ENCODE results near the gene KCTD15. TPM values are rescaled to one million over a fixed set of nuclear protein-coding genes. Genes with fewer than 3 reads are reported as not detected.

Gene KCTD15
- total RNA-seq, 1 donor from 2014 or later: 2.7 TPM

DNA sequence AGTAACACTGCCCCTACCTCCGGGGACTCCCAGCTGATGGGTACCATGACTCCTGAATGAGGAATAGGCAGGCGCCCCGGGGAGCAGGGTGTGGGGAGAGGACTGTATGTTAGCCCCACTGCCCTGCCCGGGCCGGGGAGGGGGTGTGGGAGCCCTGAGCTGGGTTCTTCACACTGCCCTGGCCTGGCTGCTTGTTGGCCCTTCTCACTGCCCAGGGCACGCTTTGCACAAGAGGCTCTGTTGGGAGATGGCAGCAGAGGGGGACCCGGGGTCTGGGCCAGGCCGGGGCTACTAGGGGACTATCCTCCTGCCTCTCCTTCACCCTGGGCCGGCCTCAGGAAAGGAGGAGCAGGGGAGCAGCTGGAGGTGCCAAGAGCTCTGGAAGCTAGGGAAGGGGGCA is 19.3 kb upstream of the KCTD15 start:
- no peak overlapping the region for H3K4me3 Mint-ChIP-seq
- no peaks in the 10 kb centered on the region for H3K36me3 Mint-ChIP-seq (ENCODE audit: low read depth)
- intact Hi-C loops (cut with micrococcal nuclease): loop anchor here (5.0 kb wide), 1 partner anchor 570 kb away; no protein-coding TSS in a partner anchor
- ATAC-seq (ENCODE audit: low read depth): no peak
- H3K9me3 Mint-ChIP-seq: no peaks in the 10 kb centered on the region
- ChIA-PET POLR2A (interaction anchor here (0.6 kb wide), 1 partner anchor 805 kb away, joined by 5 read pairs; the partner anchor contains the start of gene FAAP24), CTCF (interaction anchor here (0.7 to 3.2 kb wide), 24 partner anchors 8 to 1062 kb away, joined by 3 to 42 read pairs (median 4); no protein-coding TSS in a partner anchor)
- H3K27me3 Mint-ChIP-seq: peaks cover 27% of the 10 kb centered on the region
- TF ChIP-seq, protein P1, sequence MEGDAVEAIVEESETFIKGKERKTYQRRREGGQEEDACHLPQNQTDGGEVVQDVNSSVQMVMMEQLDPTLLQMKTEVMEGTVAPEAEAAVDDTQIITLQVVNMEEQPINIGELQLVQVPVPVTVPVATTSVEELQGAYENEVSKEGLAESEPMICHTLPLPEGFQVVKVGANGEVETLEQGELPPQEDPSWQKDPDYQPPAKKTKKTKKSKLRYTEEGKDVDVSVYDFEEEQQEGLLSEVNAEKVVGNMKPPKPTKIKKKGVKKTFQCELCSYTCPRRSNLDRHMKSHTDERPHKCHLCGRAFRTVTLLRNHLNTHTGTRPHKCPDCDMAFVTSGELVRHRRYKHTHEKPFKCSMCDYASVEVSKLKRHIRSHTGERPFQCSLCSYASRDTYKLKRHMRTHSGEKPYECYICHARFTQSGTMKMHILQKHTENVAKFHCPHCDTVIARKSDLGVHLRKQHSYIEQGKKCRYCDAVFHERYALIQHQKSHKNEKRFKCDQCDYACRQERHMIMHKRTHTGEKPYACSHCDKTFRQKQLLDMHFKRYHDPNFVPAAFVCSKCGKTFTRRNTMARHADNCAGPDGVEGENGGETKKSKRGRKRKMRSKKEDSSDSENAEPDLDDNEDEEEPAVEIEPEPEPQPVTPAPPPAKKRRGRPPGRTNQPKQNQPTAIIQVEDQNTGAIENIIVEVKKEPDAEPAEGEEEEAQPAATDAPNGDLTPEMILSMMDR (IDR thresholded peaks at IDR 0.05): no peak
- peaks cover 3% of the 10 kb centered on the region for H3K4me1 Mint-ChIP-seq
- no peak for DNase-seq
- H3K27ac Mint-ChIP-seq: no peak overlapping the region

DNA sequence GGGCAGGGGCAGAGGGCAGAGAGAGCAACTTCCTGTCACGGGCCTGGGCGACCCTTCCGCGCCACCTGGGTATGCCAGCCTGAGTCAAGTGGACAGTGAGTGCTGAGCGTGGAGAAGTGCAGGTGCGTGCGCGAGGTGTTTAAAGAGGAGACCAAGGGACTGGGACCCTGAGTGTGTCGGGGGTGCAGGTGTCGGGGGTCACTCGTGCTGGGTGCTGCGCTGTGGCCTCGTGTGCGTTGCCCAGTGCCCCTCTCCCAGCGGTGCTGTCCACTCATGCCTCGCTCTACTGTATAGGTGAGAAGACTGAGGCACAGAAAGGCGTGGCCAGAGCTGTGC is 18.9 kb upstream of the KCTD15 start:
- TF ChIP-seq, protein P1 (IDR thresholded peaks at IDR 0.05): no peak
- H3K27ac Mint-ChIP-seq: no peak overlapping the region
- intact Hi-C loops (cut with micrococcal nuclease): loop anchor here (1.0 to 5.0 kb wide), 7 partner anchors 43 to 935 kb away; partner anchors contain the start of gene PEPD
- no peaks in the 10 kb centered on the region for H3K9me3 Mint-ChIP-seq
- H3K4me1 Mint-ChIP-seq: peaks cover 3% of the 10 kb centered on the region
- no peak for ATAC-seq (ENCODE audit: low read depth)
- ChIA-PET CTCF (interaction anchor here (0.7 to 3.2 kb wide), 26 partner anchors 9 to 1061 kb away, joined by 3 to 42 read pairs (median 4); no protein-coding TSS in a partner anchor), POLR2A (interaction anchor here (0.6 kb wide), 1 partner anchor 805 kb away, joined by 5 read pairs; the partner anchor contains the start of gene FAAP24)
- H3K4me3 Mint-ChIP-seq: no peak overlapping the region
- peaks cover 29% of the 10 kb centered on the region for H3K27me3 Mint-ChIP-seq
- no peak for DNase-seq
- no peaks in the 10 kb centered on the region for H3K36me3 Mint-ChIP-seq (ENCODE audit: low read depth)

DNA sequence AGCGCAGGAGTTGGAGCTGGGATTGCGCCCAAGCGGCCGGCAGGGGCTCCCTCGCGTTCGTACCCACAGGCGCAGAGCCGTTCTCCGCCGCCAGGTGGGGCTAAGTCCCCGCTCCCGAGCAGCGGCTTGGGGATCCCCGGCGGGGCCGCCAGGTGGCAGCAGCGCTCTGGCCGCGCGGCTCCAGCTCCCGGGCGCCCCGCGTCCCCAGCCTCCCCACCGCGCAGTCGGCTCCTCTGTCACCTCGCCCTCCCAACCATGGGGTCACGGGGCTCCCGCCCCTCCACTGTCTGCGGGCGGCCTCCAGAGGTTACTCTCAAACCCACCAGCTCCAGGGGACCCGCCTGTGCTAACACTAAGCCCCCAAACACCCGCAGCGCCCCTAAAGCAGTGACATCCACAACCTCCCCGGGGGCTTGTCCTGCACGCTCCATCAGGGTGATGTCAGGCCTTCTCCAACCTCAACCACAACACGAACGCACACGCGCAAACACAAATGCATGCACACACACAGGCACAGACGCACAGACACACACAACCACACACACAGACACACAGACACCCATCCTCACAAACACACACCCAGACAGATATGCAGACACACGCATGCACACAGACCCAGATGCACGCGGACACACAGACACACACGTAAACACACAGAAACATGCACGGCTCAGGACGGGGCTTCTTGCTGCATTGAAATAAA is 18.4 kb upstream of the KCTD15 start:
- Mint-ChIP-seq H3K4me1 (peaks cover 3% of the 10 kb centered on the region), H3K9me3 (no peaks in the 10 kb centered on the region), H3K36me3 (ENCODE audit: low read depth) (no peaks in the 10 kb centered on the region), H3K4me3 (no peak overlapping the region), H3K27me3 (peaks cover 29% of the 10 kb centered on the region), H3K27ac (no peak overlapping the region)
- TF ChIP-seq, protein P1 (IDR thresholded peaks at IDR 0.05): peak; percentile 98
- ATAC-seq (ENCODE audit: low read depth): peak; percentile 98
- ChIA-PET POLR2A (interaction anchor here (0.6 kb wide), 1 partner anchor 806 kb away, joined by 5 read pairs; the partner anchor contains the start of gene FAAP24), CTCF (interaction anchor here (0.6 to 3.2 kb wide), 27 partner anchors 9 to 1061 kb away, joined by 3 to 42 read pairs (median 4); no protein-coding TSS in a partner anchor)
- intact Hi-C loops (cut with micrococcal nuclease): loop anchor here (1.0 to 5.0 kb wide), 7 partner anchors 42 to 935 kb away; partner anchors contain the start of gene PEPD
- DNase-seq: peak; percentile 89

DNA sequence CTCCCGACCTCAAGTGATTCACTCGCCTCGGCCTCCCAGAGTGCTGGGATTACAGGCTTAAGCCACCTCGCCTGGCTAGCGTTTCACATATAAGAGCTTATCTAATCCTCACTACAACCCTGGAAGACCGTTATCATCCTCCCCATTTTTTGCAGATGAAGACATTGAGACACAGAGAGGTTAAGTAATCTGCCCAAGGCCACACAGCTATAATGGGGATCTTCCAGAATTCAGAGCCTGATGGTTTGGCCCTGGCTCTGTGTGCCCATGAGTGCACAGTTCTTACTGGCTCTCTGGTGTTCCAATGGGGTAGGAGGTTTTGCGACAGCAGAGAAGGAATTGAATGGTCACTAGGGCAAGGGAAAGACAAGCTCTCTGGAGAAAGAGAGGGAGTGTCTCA is 16.8 kb upstream of the KCTD15 start:
- TF ChIP-seq, protein P1 (IDR thresholded peaks at IDR 0.05): no peak
- ChIA-PET CTCF (interaction anchor here (1.1 to 3.2 kb wide), 2 partner anchors 316 to 366 kb away, joined by 3 to 42 read pairs; no protein-coding TSS in a partner anchor), POLR2A (no interaction called here)
- ATAC-seq (ENCODE audit: low read depth) (no peak), DNase-seq (no peak)
- no peaks in the 10 kb centered on the region for H3K9me3 Mint-ChIP-seq
- no peak overlapping the region for H3K27ac Mint-ChIP-seq
- peaks cover 29% of the 10 kb centered on the region for H3K27me3 Mint-ChIP-seq
- no peaks in the 10 kb centered on the region for H3K36me3 Mint-ChIP-seq (ENCODE audit: low read depth)
- intact Hi-C loops (cut with micrococcal nuclease): loop anchor here (2.0 to 5.0 kb wide), 2 partner anchors 567 to 933 kb away; no protein-coding TSS in a partner anchor
- H3K4me3 Mint-ChIP-seq: no peak overlapping the region
- H3K4me1 Mint-ChIP-seq: peaks cover 3% of the 10 kb centered on the region

DNA sequence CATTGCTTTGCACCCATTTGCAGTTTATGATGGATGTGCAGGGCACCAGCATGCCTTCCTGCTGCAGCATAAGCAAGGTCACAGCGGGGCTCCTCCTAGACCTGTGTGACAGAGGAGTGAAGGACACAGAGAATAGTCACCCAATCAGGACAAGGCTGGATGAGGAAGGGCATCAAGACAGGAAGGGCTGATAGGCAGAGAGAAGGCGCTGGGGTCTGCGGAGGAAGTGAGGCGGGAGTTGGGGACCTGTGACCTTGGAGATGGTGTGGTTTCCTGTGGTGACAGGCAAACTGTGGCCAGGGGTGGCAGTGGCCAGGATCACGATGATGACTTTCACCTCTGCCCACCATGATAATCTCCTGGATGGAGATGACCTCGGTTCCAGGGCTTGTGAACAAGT is 16.4 kb upstream of the KCTD15 start:
- H3K9me3 Mint-ChIP-seq: no peaks in the 10 kb centered on the region
- no peak for ATAC-seq (ENCODE audit: low read depth)
- peaks cover 29% of the 10 kb centered on the region for H3K27me3 Mint-ChIP-seq
- no peaks in the 10 kb centered on the region for H3K36me3 Mint-ChIP-seq (ENCODE audit: low read depth)
- intact Hi-C loops (cut with micrococcal nuclease): no loop called here
- H3K4me1 Mint-ChIP-seq: peaks cover 3% of the 10 kb centered on the region
- no peak overlapping the region for H3K4me3 Mint-ChIP-seq
- no peak overlapping the region for H3K27ac Mint-ChIP-seq
- no peak for DNase-seq
- POLR2A ChIA-PET: no interaction called here
- CTCF ChIA-PET: interaction anchor here (3.2 kb wide), 1 partner anchor 316 kb away, joined by 42 read pairs; no protein-coding TSS in a partner anchor
- TF ChIP-seq, protein P1 (IDR thresholded peaks at IDR 0.05): no peak
